ENCODE data around the gene PLPPR2.
A peak's percentile ranks its signal among the peaks of the same experiment; 100 is the strongest.
"Not testable (repeated sequence)": the region's sequence is repeated elsewhere in the genome, so short reads cannot be mapped to it uniquely, and the experiment has no call there.

Gene PLPPR2

DNA sequence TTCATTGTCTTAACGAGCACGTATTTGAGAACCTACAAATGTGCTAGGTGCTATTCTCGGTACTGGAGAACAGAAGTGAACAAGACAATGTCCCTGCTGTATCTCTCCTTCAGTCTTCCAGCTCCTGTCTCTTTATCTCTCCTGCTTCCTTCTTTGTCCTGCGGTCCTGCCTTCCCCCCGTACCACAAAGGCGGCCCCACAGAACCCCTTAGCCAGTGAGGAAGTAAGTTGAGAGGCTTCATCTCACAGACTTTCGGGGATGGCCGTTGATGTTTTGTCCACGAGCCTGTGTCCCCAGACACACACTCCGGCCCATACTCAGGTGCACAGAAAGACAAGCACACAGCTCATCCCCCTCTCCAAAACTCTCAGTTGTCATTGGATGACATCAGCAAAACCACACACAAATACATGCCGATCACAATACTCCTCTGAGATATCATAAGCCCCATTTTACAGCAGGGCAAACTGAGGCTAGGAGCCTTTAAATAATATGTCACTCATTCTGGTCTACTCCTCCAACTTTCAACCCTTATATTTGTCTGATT is 18.7 kb downstream of the PLPPR2 start:
- no peak for DNase-seq (ENCODE audit: low read depth)

GRCh38 chr19:11374433-11375142 is 19.4 kb downstream of the PLPPR2 start, which contains the start of gene SWSAP1:
SWSAP1 (plus strand) TSS chr19:11374666; CDS start chr19:11374681, 15 bp downstream.
- peak; percentile 99 for DNase-seq (ENCODE audit: low read depth)

DNA sequence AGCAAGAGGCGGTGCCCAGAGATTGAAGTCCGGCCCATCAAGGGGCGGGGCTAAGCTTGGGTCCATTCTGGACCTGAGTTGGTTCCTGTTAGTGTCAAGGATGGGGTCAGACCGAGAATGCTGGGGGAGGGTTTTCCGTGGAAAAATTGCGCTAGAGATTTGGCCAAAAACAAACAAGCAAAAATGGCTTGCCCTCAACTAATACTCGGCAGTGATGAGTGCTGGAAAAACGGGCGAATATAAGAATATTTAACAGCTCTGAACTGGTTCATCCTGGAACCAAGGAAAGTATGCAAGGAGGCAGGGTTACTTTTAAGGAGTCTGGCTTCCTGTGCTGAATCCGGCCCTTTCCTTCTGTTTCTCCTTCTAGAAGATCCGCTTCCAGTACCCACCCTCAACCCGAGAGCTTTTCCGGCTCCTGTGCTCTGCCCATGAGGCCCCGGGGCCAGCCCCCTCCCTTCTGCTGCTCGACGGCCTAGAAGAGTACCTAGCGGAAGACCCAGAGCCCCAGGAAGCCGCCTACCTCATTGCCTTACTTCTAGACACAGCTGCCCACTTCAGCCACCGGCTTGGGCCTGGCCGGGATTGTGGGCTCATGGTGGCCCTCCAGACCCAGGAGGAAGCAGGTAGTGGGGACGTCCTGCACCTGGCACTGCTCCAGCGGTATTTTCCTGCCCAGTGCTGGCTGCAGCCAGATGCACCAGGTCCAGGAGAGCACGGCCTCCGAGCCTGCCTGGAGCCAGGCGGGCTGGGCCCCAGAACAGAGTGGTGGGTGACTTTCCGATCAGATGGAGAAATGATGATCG is 20.1 kb downstream of the PLPPR2 start:
- no peak for DNase-seq (ENCODE audit: low read depth)

DNA sequence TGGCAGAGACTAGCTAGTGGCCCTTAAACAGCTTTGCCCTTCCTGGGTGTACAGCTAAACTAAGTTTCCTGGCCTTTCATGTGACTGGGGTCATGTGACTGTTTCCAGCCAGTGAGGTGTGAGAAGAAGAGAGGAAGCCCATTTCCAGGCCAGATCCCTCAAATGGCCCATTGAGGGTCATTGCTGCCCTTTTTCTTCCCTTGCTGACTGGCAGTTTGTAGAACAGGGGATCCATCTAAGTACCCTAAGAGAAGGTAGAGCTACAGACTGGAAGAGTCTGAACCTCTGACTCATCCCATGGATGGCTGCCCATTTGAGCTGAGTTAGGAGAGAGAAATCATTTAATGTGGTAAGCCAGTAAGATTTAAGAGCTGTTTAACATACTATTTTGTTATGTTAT is 22.0 kb downstream of the PLPPR2 start:
- peak; percentile 71 for DNase-seq (ENCODE audit: low read depth)

DNA sequence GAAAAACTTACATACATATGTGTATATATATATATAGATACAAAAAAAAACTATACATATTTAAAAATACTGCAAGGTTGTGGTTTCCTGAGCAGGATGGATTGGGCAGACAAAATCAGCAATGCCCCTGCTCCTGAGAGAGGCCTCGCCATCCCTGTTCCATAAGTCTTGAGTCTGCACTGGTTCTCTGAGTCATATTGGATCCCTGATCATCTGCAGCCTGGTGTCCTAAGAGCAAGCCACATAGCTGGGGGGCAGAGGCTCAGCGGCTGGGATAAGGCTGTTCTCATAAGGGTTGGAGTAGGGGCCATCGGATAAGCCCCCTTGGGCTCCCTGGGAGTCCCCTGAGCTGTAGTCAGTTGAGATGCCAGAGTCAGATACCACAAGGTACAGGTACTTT is 22.5 kb downstream of the PLPPR2 start:
- DNase-seq (ENCODE audit: low read depth), result no peak

- DNase-seq (ENCODE audit: low read depth), result peak; percentile 52
Measured at GRCh38 chr19:11378319-11379189, 23.3 kb downstream of the PLPPR2 start.

- DNase-seq (ENCODE audit: low read depth), result not testable (repeated sequence)
Measured at GRCh38 chr19:11379269-11379845, 24.1 kb downstream of the PLPPR2 start.

DNA sequence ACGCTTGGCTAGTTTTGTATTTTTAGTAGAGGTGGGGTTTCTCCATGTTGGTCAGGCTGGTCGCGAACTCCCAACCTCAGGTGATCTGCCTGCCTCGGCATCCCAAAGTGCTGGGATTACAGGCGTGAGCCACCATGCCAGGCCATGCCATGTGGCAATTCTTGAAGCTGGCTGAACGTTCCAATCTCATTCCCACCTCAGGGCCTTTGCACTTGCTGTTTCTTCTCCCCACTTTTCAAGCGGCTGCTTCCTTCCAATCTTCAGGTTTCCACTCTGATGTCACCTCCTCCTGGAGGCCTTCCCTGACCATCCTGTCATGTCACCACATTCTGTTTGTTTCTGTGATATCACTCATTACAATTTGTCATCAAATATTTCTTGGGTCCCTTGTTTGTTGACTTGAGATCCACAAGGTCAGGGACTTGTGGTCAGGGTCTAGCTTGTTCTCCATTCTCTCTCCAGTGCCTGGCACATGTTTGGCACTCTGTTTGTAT is 24.7 kb downstream of the PLPPR2 start:
- DNase-seq (ENCODE audit: low read depth), result no peak

GRCh38 chr19:11380653-11381537 is 25.7 kb downstream of the PLPPR2 start:
- peak; percentile 90 for DNase-seq (ENCODE audit: low read depth)

GRCh38 chr19:11382898-11383705 is 27.9 kb downstream of the PLPPR2 start:
- no peak for DNase-seq (ENCODE audit: low read depth)

DNA sequence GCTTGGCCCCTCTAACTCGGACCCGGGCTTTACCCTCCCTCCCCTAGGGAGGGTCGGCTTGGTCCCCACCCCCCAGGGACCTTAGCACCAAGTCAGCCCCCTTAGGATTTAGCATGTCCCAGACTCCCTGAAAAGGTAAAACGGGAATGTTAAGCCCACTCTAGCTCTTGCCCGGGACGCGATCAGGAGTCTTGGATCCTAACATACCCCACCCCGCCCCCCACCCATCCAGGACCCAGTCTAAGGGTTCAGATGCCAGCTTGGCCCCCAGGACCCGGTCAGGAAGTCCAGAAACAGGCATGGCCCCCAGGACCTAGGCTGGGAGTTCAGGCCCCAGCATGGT is 28.4 kb downstream of the PLPPR2 start:
- DNase-seq (ENCODE audit: low read depth), result no peak

- DNase-seq (ENCODE audit: low read depth), result no peak
Measured at GRCh38 chr19:11384778-11385129, 29.5 kb downstream of the PLPPR2 start.

- no peak for DNase-seq (ENCODE audit: low read depth)
Measured at GRCh38 chr19:11387162-11388034, 32.2 kb downstream of the PLPPR2 start.

GRCh38 chr19:11390359-11390758 is 35.1 kb downstream of the PLPPR2 start:
- no peak for DNase-seq (ENCODE audit: low read depth)

DNA sequence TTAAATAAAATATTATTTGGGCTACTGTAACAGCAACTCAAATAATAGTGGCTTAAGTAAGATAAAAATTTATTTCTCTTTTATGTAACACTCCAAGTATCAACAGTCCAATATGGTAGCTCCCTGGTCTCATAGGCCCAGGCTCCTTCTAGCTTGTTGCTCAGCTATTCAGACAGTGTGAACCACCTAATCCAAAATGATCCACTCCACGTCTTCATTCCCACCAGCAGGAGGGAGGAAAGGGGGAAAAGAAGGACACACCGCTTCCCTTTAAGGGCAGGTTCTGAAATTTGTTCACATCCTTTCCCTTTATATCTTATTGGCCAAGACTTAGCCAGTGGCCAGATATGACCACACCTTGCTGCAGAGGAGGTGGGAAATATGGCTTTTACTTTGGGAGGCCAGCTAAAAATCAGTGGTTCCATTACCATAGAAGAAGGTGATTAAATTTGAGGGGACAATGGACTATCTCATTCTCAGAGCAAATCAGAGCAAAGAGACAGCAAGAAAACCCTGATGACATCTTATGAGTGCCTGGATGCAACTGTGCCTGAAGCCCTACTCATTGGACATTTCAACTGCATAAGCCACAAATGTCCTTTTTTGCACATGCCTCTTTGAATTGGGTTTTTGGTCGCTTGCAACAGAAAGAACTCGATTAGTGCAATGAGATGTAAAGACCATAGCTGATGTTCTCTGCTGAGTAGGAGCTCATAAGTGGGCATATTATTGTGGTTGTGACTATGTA is 35.9 kb downstream of the PLPPR2 start:
- no peak for DNase-seq (ENCODE audit: low read depth)

DNA sequence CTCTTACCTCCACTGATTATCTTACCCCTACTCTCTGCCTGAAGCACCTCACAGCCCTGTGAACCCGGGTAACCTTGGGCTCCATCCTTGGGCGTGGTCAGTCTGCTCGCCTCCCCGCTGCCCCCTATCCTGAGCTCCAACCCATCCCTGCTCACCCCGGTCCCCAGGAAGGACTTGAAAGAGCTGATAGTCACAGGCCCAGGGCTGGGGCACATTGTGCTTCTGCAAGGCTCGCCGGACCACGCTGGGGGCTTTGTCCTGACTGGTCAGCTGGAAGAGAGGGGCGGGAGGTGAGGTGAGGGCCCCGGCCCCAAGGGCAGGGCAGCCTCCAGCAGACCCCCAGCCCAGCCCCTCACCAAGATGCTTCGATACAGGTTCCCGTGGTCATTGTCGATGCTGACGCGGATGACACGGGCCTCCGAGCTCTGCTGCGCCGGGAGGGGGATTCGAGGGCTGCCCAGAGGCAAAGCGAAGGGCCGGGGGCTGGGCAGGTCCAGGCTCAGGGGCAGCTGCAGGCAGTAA is 41.9 kb downstream of the PLPPR2 start:
- DNase-seq (ENCODE audit: low read depth), result no peak

DNA sequence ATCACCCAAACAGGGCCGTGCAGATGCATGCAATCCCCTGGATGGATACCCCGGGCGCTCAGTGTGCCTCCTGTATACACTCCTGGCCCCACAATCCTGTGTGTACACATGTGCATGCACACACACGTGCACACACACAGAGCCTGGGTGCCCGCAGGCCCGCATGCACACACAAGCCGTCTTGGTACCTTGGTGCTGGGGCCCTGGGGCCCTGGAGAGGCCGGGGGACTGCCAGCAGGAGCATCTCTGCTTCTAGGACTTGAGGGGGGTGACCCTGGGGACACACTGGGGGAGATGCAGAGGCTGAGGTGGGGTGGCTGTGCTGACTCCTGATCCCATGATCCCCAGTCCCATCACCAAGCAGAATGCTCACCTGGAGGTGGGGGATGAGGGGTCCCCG is 44.4 kb downstream of the PLPPR2 start:
- DNase-seq (ENCODE audit: low read depth), result no peak

GRCh38 chr19:11400798-11401197 is 45.6 kb downstream of the PLPPR2 start:
- no peak for DNase-seq (ENCODE audit: low read depth)

All from fibroblast of gingiva (primary cell).